ENCODE data around the gene RSPO4. TPM values are rescaled to one million over a fixed set of nuclear protein-coding genes. Genes with fewer than 3 reads are reported as not detected.

Gene RSPO4
- total RNA-seq, 2 experiments from 2014 or later: not detected

DNA sequence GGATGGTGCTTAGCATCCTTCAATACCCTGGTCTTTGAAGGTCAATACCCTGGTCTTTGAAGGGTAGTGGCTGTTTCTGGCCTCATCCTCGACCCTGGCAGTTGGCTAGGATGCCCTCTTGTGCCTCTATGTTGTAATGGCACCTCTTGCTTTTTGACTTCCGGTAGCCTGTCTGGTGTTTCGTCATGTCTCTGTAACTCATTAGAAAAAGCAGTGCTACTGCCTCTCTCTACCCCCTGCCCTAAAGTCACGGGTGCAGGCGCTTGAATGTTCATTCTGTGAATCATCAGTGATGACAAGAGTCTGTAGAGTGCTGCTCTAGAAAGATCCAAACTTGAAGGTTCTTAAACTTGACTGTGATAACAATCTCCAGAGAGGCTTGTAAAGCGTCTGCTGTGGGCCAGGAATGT is 28.3 kb downstream of the RSPO4 start:
- Histone ChIP-seq H3K79me2 (ENCODE audit: insufficient read depth, low read depth, low read length) (no peaks in the 10 kb centered on the region), H3K36me3 (ENCODE audit: insufficient read depth, low read length) (no peaks in the 10 kb centered on the region), H2AFZ (ENCODE audit: low read length) (peak overlapping the region; percentile 76; the same call in 1 of the 2 replicates), H4K20me1 (ENCODE audit: insufficient read depth, low read length) (no peaks in the 10 kb centered on the region), H3K4me2 (ENCODE audit: low read length) (no peak overlapping the region), H3K9me3 (ENCODE audit: low read length) (no peaks in the 10 kb centered on the region), H3K4me3 (ENCODE audit: low read depth, low read length, poor library complexity, severe bottlenecking) (no peak overlapping the region), H3K4me1 (ENCODE audit: insufficient read depth, low read length, poor library complexity, severe bottlenecking) (no peaks in the 10 kb centered on the region), H3K9me2 (ENCODE audit: insufficient read depth, low read length) (no peaks in the 10 kb centered on the region), H3K27ac (ENCODE audit: low read depth, low read length, poor library complexity, severe bottlenecking) (no peak overlapping the region)
- ChIA-PET POLR2A (interaction anchor here (1.1 kb wide), 1 partner anchor 12 kb away, joined by 8 read pairs; no protein-coding TSS in a partner anchor), CTCF (ENCODE audit: unreplicated experiment) (no interaction called here)
- TF ChIP-seq EZH2phosphoT487 (IDR thresholded peaks at IDR 0.05; ENCODE audit: borderline replicate concordance, low read depth, low read length): no peak
- TF ChIP-seq, protein P1, sequence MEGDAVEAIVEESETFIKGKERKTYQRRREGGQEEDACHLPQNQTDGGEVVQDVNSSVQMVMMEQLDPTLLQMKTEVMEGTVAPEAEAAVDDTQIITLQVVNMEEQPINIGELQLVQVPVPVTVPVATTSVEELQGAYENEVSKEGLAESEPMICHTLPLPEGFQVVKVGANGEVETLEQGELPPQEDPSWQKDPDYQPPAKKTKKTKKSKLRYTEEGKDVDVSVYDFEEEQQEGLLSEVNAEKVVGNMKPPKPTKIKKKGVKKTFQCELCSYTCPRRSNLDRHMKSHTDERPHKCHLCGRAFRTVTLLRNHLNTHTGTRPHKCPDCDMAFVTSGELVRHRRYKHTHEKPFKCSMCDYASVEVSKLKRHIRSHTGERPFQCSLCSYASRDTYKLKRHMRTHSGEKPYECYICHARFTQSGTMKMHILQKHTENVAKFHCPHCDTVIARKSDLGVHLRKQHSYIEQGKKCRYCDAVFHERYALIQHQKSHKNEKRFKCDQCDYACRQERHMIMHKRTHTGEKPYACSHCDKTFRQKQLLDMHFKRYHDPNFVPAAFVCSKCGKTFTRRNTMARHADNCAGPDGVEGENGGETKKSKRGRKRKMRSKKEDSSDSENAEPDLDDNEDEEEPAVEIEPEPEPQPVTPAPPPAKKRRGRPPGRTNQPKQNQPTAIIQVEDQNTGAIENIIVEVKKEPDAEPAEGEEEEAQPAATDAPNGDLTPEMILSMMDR (conservative IDR thresholded peaks at IDR 0.05; ENCODE audit: low read length): peak; percentile 77
- peak; percentile 66 for DNase-seq (ENCODE audit: low spot score)
- no TSS peak for BruUV-seq (replicated peaks)
- intact Hi-C loops (cut with micrococcal nuclease; ENCODE audit: unreplicated experiment): no loop called here

DNA sequence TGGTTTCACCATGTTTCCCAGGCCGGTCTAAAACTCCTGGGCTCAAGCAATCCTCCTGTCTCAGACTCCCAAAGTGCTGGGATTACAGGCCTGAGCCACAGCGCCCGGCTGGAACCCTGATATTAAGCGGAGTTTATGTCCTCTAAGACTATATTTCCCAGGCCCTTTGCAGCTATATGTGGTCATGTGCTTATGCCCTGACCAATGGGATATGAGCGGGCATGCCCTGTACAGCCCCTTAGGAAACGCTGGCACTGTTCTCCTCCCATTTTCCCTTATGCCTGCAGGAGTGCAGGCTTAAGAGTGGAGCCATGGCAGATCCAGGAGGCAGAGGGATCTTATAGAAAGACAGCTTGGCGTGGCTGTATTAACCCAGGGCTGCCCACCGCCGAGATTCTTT is 29.9 kb downstream of the RSPO4 start:
- Histone ChIP-seq H4K20me1 (ENCODE audit: insufficient read depth, low read length) (no peaks in the 10 kb centered on the region), H3K4me3 (ENCODE audit: low read depth, low read length, poor library complexity, severe bottlenecking) (no peak overlapping the region), H3K9me2 (ENCODE audit: insufficient read depth, low read length) (no peaks in the 10 kb centered on the region), H3K9me3 (ENCODE audit: low read length) (no peaks in the 10 kb centered on the region), H3K36me3 (ENCODE audit: insufficient read depth, low read length) (no peaks in the 10 kb centered on the region), H2AFZ (ENCODE audit: low read length) (no peak overlapping the region), H3K27ac (ENCODE audit: low read depth, low read length, poor library complexity, severe bottlenecking) (no peak overlapping the region), H3K4me2 (ENCODE audit: low read length) (no peak overlapping the region), H3K4me1 (ENCODE audit: insufficient read depth, low read length, poor library complexity, severe bottlenecking) (no peaks in the 10 kb centered on the region), H3K79me2 (ENCODE audit: insufficient read depth, low read depth, low read length) (no peaks in the 10 kb centered on the region)
- CTCF ChIA-PET (ENCODE audit: unreplicated experiment): no interaction called here
- no TSS peak for BruUV-seq (replicated peaks)
- TF ChIP-seq EZH2phosphoT487 (IDR thresholded peaks at IDR 0.05; ENCODE audit: borderline replicate concordance, low read depth, low read length): no peak
- TF ChIP-seq, protein P1 (conservative IDR thresholded peaks at IDR 0.05; ENCODE audit: low read length): no peak
- intact Hi-C loops (cut with micrococcal nuclease; ENCODE audit: unreplicated experiment): no loop called here
- POLR2A ChIA-PET: no interaction called here
- DNase-seq (ENCODE audit: low spot score): no peak

DNA sequence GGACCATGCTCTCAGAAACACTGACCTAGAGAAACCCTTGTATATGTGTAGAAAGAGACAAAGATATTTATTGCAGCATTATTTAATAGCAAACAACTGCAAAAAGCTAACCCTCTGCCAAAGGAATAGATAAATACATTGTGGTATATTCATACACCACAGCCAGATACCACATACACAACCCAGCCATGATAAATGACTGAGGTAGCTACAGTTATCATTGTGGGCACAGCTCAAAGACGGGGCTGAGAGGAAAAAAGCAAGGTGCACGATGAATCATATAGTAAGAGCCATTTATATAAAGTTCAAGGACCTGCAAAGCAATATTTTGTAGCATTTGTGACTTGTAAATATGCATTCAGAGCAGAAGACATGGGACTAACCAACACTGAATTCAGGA is 30.8 kb downstream of the RSPO4 start:
- no peak for DNase-seq (ENCODE audit: low spot score)
- Histone ChIP-seq H3K9me3 (ENCODE audit: low read length) (no peaks in the 10 kb centered on the region), H3K4me2 (ENCODE audit: low read length) (no peak overlapping the region), H2AFZ (ENCODE audit: low read length) (no peak overlapping the region), H3K4me3 (ENCODE audit: low read depth, low read length, poor library complexity, severe bottlenecking) (no peak overlapping the region), H3K9me2 (ENCODE audit: insufficient read depth, low read length) (no peaks in the 10 kb centered on the region), H3K4me1 (ENCODE audit: insufficient read depth, low read length, poor library complexity, severe bottlenecking) (no peaks in the 10 kb centered on the region), H4K20me1 (ENCODE audit: insufficient read depth, low read length) (no peaks in the 10 kb centered on the region), H3K79me2 (ENCODE audit: insufficient read depth, low read depth, low read length) (no peaks in the 10 kb centered on the region), H3K27ac (ENCODE audit: low read depth, low read length, poor library complexity, severe bottlenecking) (no peak overlapping the region), H3K36me3 (ENCODE audit: insufficient read depth, low read length) (no peaks in the 10 kb centered on the region)
- intact Hi-C loops (cut with micrococcal nuclease; ENCODE audit: unreplicated experiment): no loop called here
- no TSS peak for BruUV-seq (replicated peaks)
- ChIA-PET POLR2A (no interaction called here), CTCF (ENCODE audit: unreplicated experiment) (no interaction called here)
- no peak for TF ChIP-seq EZH2phosphoT487 (IDR thresholded peaks at IDR 0.05; ENCODE audit: borderline replicate concordance, low read depth, low read length)
- TF ChIP-seq, protein P1 (conservative IDR thresholded peaks at IDR 0.05; ENCODE audit: low read length): no peak

All from OCI-LY7 (cell line).